ENCODE data around the gene EEPD1. TPM values are rescaled to one million over a fixed set of nuclear protein-coding genes. Genes with fewer than 3 reads are reported as not detected.
A peak's percentile ranks its signal among the peaks of the same experiment; 100 is the strongest.

Gene EEPD1
- polyA plus RNA-seq, 1 of the 3 experiments (the other 2 are of a cell fraction), result 5.0 TPM

GRCh38 chr7:36348771-36349170 lies 195.7 kb downstream of the EEPD1 start (continued):
- TF ChIP-seq MAX (IDR thresholded peaks at IDR 0.05; ENCODE audit: low read depth), result no peak

GRCh38 chr7:36349626-36350025 lies 196.6 kb downstream of the EEPD1 start:
- Histone ChIP-seq H3K4me1 (ENCODE audit: control insufficient read depth in 1 of 2, insufficient read depth in 2 of 2, low read depth in 1 of 2, low read length in 1 of 2) (peaks cover 3 to 4% of the 10 kb centered on the region in 2 experiments; a peak in 3 of 4 replicates), H3K27ac (ENCODE audit: low read depth in 2 of 2, low read length in 1 of 2) (no peak overlapping the region), H3K79me2 (ENCODE audit: insufficient read depth) (no peaks in the 10 kb centered on the region), H3K9me2 (no peaks in the 10 kb centered on the region), H3K9ac (no peak overlapping the region), H3F3A (replicated peaks; ENCODE audit: insufficient read depth) (peaks cover 4% of the 10 kb centered on the region), H4K20me1 (ENCODE audit: insufficient read depth) (no peaks in the 10 kb centered on the region), H3K36me3 (replicated peaks in 1 of 2; ENCODE audit: control insufficient read depth in 1 of 2, insufficient read depth in 2 of 2, low read length in 1 of 2) (no peaks in the 10 kb centered on the region), H3K4me3 (ENCODE audit: low read depth in 2 of 2, low read length in 1 of 2) (no peak overlapping the region), H3K27me3 (ENCODE audit: insufficient read depth) (no peaks in the 10 kb centered on the region), H3K4me2 (no peak overlapping the region), H2AFZ (ENCODE audit: low read depth) (no peak overlapping the region), H3K9me3 (no peaks in the 10 kb centered on the region)
- WGBS (ENCODE audit: low lambda C conversion rate), result 91% methylated on average over 2 of the region's 2 CpGs
- CTCF ChIA-PET, result no interaction called here
- DNase-seq, result no peak
- POLR2A ChIA-PET, result no interaction called here
- TF ChIP-seq JUND (IDR thresholded peaks at IDR 0.05) (0 out of 2 replicates have a peak, but pooled peaks have one; percentile 12), GABPA (IDR thresholded peaks at IDR 0.05; ENCODE audit: low read depth) (no peak)

Small RNA genes lying within 50 kb of the gene (small RNA-seq; reads per million reads assigned to genes)
- gene AC006960.1 (0 reads per million in 7 experiments), gene AC007327.1 (0 reads per million in 7 experiments), gene RF00019 (0 reads per million in 7 experiments)

Other genes with a start within 250 kb of the EEPD1 start
- gene ANLN, start 236.6 kb downstream of the EEPD1 start, polyA plus RNA-seq (2012; rRNA removed), result 17.1 and 21.2 TPM in 2 replicates

Data from SK-N-SH (cell line).